T-cell (primary cell): ENCODE results near the gene CYP2D6. TPM values are rescaled to one million over a fixed set of nuclear protein-coding genes. Genes with fewer than 3 reads are reported as not detected.
"Not testable (repeated sequence)": the region's sequence is repeated elsewhere in the genome, so short reads cannot be mapped to it uniquely, and the experiment has no call there.

ENCODE experiments used
- ATAC-seq, 4 experiments: fragments of 200-7000 bp in 3 of 4; fragments of 150-1000 bp in 1 of 4; cut with Tn5 transposase; replicated peaks in 1 of 4; 1 replicate in 3 of 4; 2 replicates in 1 of 4; pipeline ENCODE4 v1.10.0; 2021; ENCODE audit warnings: moderate library complexity in 3 of 4, mild to moderate bottlenecking in 2 of 4, moderate number of reproducible peaks in 1 of 4
- CTCF ChIA-PET, 2 donors: fragments of 300-600 bp; sonication (Branson Sonifier 250); formaldehyde crosslinking; loops; one replicate each; lab custom pipeline; 2022; ENCODE audit warnings: antibody characterized with exemption in 2 of 2; lab: Charles Lee
- POLR2A ChIA-PET, 2 donors: fragments of 300-600 bp; sonication (Branson Sonifier 250); formaldehyde crosslinking; loops; one replicate each; lab custom pipeline; 2022; ENCODE audit warnings: antibody characterized with exemption in 2 of 2; lab: Charles Lee
- DNase-seq, 35 experiments: peaks; one replicate each; pipeline versions ENCODE4 v3.0.0 to v3.0.0-alpha.2; 2013 to 2023
- H3K27ac ChIP-seq: one replicate; pipeline ENCODE4 v1.5.1; 2013; ENCODE audit warnings: low read length
- H3K27me3 ChIP-seq, 2 experiments: replicated peaks in 1 of 2; 1 replicate in 1 of 2; 2 replicates in 1 of 2; pipeline versions ENCODE4 v1.6.1 to v1.7.0; 2013; ENCODE audit warnings: low read length in 1 of 2, mixed read lengths in 1 of 2; ENCODE audit not compliant: control insufficient read depth in 2 of 2, insufficient read depth in 2 of 2; ENCODE audit errors: extremely low read depth in 1 of 2
- H3K36me3 ChIP-seq, 2 donors: 1 replicate in 1 of 2; 2 replicates in 1 of 2; pipeline versions ENCODE4 v1.6.1 to v1.7.0; 2013; ENCODE audit warnings: low read length in 1 of 2; ENCODE audit not compliant: control insufficient read depth in 2 of 2, insufficient read depth in 1 of 2; ENCODE audit errors: extremely low read depth in 1 of 2
- H3K4me1 ChIP-seq, 2 experiments: 1 replicate in 1 of 2; 2 replicates in 1 of 2; pipeline versions ENCODE4 v1.6.1 to v1.7.0; 2013; ENCODE audit warnings: low read length in 2 of 2, mixed read lengths in 1 of 2; ENCODE audit not compliant: insufficient read depth in 2 of 2, control insufficient read depth in 1 of 2; ENCODE audit errors: extremely low read depth in 1 of 2
- H3K4me3 ChIP-seq, 2 donors: 1 replicate in 1 of 2; 2 replicates in 1 of 2; pipeline versions ENCODE4 v1.5.1 to v1.7.0; 2013; ENCODE audit warnings: mild to moderate bottlenecking in 2 of 2, low read length in 1 of 2, moderate library complexity in 1 of 2; ENCODE audit not compliant: control insufficient read depth in 1 of 2; ENCODE audit errors: extremely low read depth in 1 of 2
- H3K9me3 ChIP-seq: 2 replicates; pipeline ENCODE4 v1.7.0; 2013
- H3K27ac Mint-ChIP-seq, 2 donors: one replicate each; pipeline ENCODE4 v1.8.0; 2020 to 2021; ENCODE audit warnings: mild to moderate bottlenecking in 2 of 2, mixed read lengths in 2 of 2
- H3K27me3 Mint-ChIP-seq, 2 donors: one replicate each; pipeline ENCODE4 v1.8.0; 2021 to 2022; ENCODE audit warnings: mixed read lengths in 2 of 2
- H3K36me3 Mint-ChIP-seq: one replicate; pipeline ENCODE4 v1.8.0; 2021; ENCODE audit warnings: mixed read lengths
- H3K4me1 Mint-ChIP-seq, 3 donors: one replicate each; pipeline ENCODE4 v1.8.0; 2020 to 2022; ENCODE audit warnings: mixed read lengths in 3 of 3, mild to moderate bottlenecking in 1 of 3
- H3K4me3 Mint-ChIP-seq, 3 donors: one replicate each; pipeline ENCODE4 v1.8.0; 2020 to 2022; ENCODE audit warnings: mild to moderate bottlenecking in 3 of 3, mixed read lengths in 3 of 3, moderate library complexity in 3 of 3
- H3K9me3 Mint-ChIP-seq, 3 donors: one replicate each; pipeline ENCODE4 v1.8.0; 2020 to 2022; ENCODE audit warnings: mixed read lengths in 3 of 3
- WGBS: methylation state at CpG from one replicate; pipeline ENCODE4 v1.1.5; 2013; ENCODE audit warnings: missing lambda C conversion rate; ENCODE audit not compliant: insufficient coverage; 5-methylcytosine and 5-hydroxymethylcytosine counted together
- total RNA-seq, 35 experiments: library from RNA in 6 of 35; stranded (reverse) in 6 of 35; fragments of 120-200 nt in 1 of 35; gene quantifications; one replicate each; pipeline versions ENCODE4 v1.2.1 to v1.2.4 and lab custom pipeline; 2013 to 2026

Gene CYP2D6
- total RNA-seq, 5 donors from 2014 or later (not counting 1 experiment from before 2014, with no cell fraction given) = 4.5 to 9.8 (median 8.6) TPM

DNA sequence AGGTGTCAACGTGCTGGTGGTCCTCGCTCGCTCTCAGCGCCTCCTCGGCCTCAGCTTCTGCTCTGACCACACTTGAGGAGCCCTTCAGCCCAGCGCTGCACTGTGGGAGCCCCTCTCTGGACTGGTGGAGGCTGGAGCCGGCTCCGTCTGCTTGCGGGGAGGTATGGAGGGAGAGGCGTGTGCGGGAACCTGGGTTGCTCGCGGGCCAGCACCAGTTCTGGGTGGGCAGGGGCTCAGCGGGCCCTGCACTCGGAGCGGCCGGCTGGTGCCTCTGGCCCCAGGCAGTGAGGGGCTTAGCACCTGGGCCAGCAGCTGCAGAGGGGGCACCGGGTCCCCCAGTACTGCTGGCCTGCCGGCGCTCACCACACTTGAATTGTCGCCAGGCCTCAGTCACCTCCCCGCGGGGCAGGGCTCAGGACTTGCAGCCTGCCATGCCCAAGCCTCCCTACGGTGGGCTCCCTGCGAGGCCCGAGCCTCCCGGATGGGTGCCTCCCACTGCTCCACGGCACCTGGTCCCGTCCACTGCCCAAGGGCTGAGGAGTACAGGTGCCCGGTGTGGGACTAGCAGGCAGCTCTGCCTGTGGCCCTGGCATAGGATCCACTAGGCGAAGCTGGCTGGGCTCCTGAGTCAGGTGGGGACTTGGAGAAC is 7.6 kb upstream of the CYP2D6 start:
- no peak overlapping the region for H3K27ac Mint-ChIP-seq
- H3K27me3 ChIP-seq = peaks cover 0 to 2% of the 10 kb centered on the region in 2 experiments
- no peak for DNase-seq
- no peaks in the 10 kb centered on the region for H3K4me1 ChIP-seq
- no peak overlapping the region for H3K4me3 Mint-ChIP-seq
- peaks cover 0 to 9% of the 10 kb centered on the region in 2 donors for H3K36me3 ChIP-seq
- H3K4me1 Mint-ChIP-seq = no peaks in the 10 kb centered on the region
- H3K36me3 Mint-ChIP-seq = peaks cover 25% of the 10 kb centered on the region
- H3K9me3 Mint-ChIP-seq = no peaks in the 10 kb centered on the region
- 92% methylated on average over 29 of the region's 31 CpGs for WGBS
- no peaks in the 10 kb centered on the region for H3K27me3 Mint-ChIP-seq
- H3K9me3 ChIP-seq = no peaks in the 10 kb centered on the region
- H3K27ac ChIP-seq = no peak overlapping the region
- H3K4me3 ChIP-seq = no peak overlapping the region
- no peak for ATAC-seq
- POLR2A ChIA-PET = no interaction called here
- CTCF ChIA-PET = no interaction called here

DNA sequence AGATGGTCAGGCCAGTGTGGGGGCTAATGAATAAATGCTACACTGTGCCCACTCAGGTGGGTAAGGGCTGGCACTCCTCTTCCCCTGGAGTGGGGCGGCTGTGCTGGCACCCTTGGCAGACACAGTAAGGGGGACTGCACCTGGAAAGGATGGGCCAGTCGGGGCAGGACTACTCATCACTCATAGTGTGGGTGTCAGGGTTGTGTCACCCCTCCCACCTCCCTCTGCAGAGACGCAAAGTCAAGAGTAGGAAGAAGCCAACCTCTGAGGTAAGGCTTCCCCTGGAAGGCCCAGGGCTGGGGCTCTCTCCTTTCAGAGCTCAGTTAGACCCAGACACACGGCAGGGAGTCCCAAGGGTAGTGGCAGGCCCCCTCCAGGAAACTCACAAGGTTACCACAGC is 5.1 kb upstream of the CYP2D6 start:
- H3K4me3 ChIP-seq, H3K27me3 Mint-ChIP-seq, H3K36me3 ChIP-seq, CTCF ChIA-PET, H3K9me3 Mint-ChIP-seq, H3K9me3 ChIP-seq, POLR2A ChIA-PET, H3K4me3 Mint-ChIP-seq, DNase-seq, H3K27ac ChIP-seq, ATAC-seq, H3K4me1 Mint-ChIP-seq, H3K4me1 ChIP-seq, H3K27me3 ChIP-seq, H3K27ac Mint-ChIP-seq: not testable (repeated sequence)
- peaks cover 14% of the 10 kb centered on the region for H3K36me3 Mint-ChIP-seq
- WGBS = no CpG with 5 or more reads among the region's 4 CpGs

DNA sequence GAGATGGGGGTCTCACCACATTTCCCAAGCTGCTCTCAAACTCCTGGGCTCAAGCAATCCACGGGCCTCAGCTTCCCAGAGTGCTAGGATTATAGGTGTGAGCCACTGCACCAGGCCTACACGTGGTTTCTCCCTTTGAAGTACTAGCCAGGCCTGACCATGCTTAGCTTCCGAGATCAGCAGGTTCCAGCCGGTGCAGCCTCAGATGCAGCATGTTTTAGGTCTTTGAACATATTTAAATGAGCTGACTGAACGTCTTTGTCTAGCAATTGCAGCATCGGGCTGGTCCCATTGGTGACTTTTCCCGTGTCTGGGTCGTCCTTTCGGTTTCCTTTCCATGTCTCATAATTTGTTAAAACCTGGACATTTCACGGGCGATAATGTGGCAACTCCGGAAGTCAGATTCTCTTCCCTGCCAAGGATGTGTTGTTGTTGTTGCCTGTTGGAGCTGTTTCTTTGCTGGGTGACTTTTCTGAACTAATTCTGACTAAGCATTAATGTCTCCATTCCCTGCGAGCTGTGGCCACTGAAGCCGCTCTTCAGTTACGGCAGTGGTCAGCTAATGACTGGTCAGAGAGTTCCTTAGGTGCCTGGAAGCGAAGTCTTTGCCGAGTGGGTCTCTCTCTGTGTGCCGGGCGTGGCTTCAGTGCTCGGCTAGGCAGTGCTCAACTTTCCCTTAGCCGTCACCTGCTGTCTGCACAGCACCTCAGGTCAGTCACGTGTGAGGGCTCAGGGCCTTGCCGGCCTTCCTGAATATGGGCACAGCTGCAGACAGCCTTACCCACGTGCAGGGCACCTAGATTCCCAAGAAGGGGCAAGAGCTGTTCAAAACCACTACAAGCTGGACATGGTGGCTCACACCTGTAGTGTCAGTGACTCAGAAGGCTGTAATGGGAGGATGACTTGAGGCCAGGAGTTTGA is 3.8 kb upstream of the CYP2D6 start:
- ATAC-seq = no peak
- peaks cover 6% of the 10 kb centered on the region for H3K36me3 Mint-ChIP-seq
- H3K9me3 ChIP-seq = no peaks in the 10 kb centered on the region
- no peak overlapping the region for H3K27ac Mint-ChIP-seq
- no peak overlapping the region for H3K27ac ChIP-seq
- no peak for DNase-seq
- H3K4me3 ChIP-seq = no peak overlapping the region
- H3K36me3 ChIP-seq = peaks cover 0 to 3% of the 10 kb centered on the region in 2 donors
- POLR2A ChIA-PET = interaction anchor here in 1 of 2 donors (0.6 kb wide), 1 partner anchor 99 kb away, joined by 4 read pairs; no protein-coding TSS in a partner anchor
- WGBS = 88% methylated on average over 23 of the region's 24 CpGs
- peaks cover 0 to 4% (median 0%) of the 10 kb centered on the region in 3 donors for H3K4me1 Mint-ChIP-seq
- no peaks in the 10 kb centered on the region for H3K9me3 Mint-ChIP-seq
- H3K4me3 Mint-ChIP-seq = no peak overlapping the region
- no peaks in the 10 kb centered on the region for H3K4me1 ChIP-seq
- H3K27me3 Mint-ChIP-seq = no peaks in the 10 kb centered on the region
- CTCF ChIA-PET = no interaction called here
- peaks cover 0 to 2% of the 10 kb centered on the region in 2 experiments for H3K27me3 ChIP-seq

DNA sequence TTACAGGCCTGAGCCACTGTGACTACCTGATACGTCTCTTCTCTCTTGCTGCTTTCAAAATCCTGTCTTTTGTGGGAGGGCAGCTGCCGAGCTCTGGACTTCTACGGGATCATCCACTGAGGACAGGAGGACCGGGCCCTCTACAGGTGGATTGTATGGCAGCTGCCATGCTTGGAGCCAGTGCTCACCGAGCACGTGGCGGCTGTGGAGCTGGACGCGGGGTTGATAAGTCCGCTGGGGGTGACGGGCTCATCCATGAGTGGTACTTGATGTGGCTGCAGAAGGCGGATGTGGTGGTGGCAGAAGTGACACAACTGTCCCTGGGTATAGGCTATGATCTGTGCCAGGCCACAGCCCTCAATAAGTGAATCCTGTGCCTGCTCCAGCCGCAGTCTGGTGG is 1.8 kb upstream of the CYP2D6 start:
- H3K27me3 Mint-ChIP-seq = no peaks in the 10 kb centered on the region

DNA sequence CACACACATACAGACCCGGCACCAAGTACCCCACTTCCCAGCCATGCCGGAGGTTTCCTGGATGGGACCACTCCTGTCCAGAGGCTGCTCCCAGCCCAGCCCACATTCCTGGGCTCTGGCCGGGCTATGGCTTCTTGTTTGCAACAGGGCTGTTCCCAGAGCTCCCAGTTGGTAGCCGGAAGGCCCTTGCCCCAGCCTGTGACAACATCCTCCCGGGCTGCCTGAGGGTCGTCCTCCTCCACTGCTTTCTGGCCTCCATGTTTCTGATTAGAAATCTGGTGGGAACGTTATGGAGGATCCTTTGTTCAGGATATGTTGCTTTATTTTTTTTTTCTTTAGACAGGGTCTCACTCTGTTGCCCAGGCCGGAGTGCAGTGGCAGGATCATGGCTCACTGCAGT is 952 bp upstream of the CYP2D6 start:
- H3K9me3 Mint-ChIP-seq = no peaks in the 10 kb centered on the region
- H3K27me3 ChIP-seq = peaks cover 0 to 2% of the 10 kb centered on the region in 2 experiments
- peaks cover 0 to 4% (median 0%) of the 10 kb centered on the region in 3 donors for H3K4me1 Mint-ChIP-seq
- H3K36me3 ChIP-seq = no peaks in the 10 kb centered on the region
- no peaks in the 10 kb centered on the region for H3K36me3 Mint-ChIP-seq
- H3K4me3 Mint-ChIP-seq = no peak overlapping the region
- H3K27me3 Mint-ChIP-seq = no peaks in the 10 kb centered on the region
- no peaks in the 10 kb centered on the region for H3K9me3 ChIP-seq
- H3K4me1 ChIP-seq = no peaks in the 10 kb centered on the region
- POLR2A ChIA-PET = no interaction called here
- CTCF ChIA-PET = no interaction called here
- H3K27ac ChIP-seq = no peak overlapping the region
- 75% methylated on average over 6 of the region's 8 CpGs for WGBS
- ATAC-seq = no peak
- no peak for DNase-seq
- H3K4me3 ChIP-seq = no peak overlapping the region
- no peak overlapping the region for H3K27ac Mint-ChIP-seq

More for the DNA sequence above, 1.8 kb upstream of the CYP2D6 start:
- no peaks in the 10 kb centered on the region for H3K36me3 ChIP-seq
- H3K27ac ChIP-seq = no peak overlapping the region
- H3K4me3 Mint-ChIP-seq = no peak overlapping the region
- H3K4me1 ChIP-seq = no peaks in the 10 kb centered on the region
- ATAC-seq = no peak
- H3K27me3 ChIP-seq = peaks cover 0 to 2% of the 10 kb centered on the region in 2 experiments
- no peaks in the 10 kb centered on the region for H3K9me3 Mint-ChIP-seq
- POLR2A ChIA-PET = no interaction called here
- DNase-seq = peak in 1 of 35 experiments; percentile 11
- WGBS = 88% methylated on average over 12 of the region's 13 CpGs
- H3K4me1 Mint-ChIP-seq = peaks cover 0 to 4% (median 0%) of the 10 kb centered on the region in 3 donors
- H3K9me3 ChIP-seq = no peaks in the 10 kb centered on the region
- no peak overlapping the region for H3K27ac Mint-ChIP-seq
- no peak overlapping the region for H3K4me3 ChIP-seq
- H3K36me3 Mint-ChIP-seq = no peaks in the 10 kb centered on the region
- CTCF ChIA-PET = no interaction called here

DNA sequence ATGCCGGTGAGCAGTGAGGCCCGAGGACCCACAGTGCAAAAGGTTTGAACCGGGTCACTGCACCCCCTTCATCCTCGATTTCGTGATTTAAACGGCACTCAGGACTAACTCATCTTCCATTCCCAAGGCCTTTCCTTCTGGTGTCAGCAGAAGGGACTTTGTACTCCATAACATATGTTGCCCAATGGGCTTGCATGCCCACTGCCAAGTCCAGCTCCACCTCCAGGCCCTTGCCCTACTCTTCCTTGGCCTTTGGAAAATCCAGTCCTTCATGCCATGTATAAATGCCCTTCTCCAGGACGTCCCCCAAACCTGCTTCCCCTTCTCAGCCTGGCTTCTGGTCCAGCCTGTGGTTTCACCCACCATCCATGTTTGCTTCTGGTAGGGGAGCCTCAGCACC is 428 bp downstream of the CYP2D6 start:
- DNase-seq, H3K36me3 ChIP-seq, H3K4me1 Mint-ChIP-seq, H3K4me3 Mint-ChIP-seq, H3K4me3 ChIP-seq, H3K4me1 ChIP-seq, POLR2A ChIA-PET, H3K27me3 Mint-ChIP-seq, ATAC-seq, H3K9me3 ChIP-seq, H3K27me3 ChIP-seq, H3K36me3 Mint-ChIP-seq, H3K27ac Mint-ChIP-seq, CTCF ChIA-PET, H3K27ac ChIP-seq, H3K9me3 Mint-ChIP-seq: not testable (repeated sequence)
- WGBS = 20% methylated on average over 1 of the region's 7 CpGs
